Common myeloid progenitor, CD34-positive (primary cell): Measurements from ENCODE around the gene TMED6.

ENCODE experiments used
- CTCF ChIA-PET: fragments of 350-600 bp; sonication (Branson Sonifier 250); formaldehyde crosslinking; loops from one replicate; lab custom pipeline; 2021; ENCODE audit warnings: antibody characterized with exemption; lab: Charles Lee
- POLR2A ChIA-PET: fragments of 350-600 bp; sonication (Branson Sonifier 250); formaldehyde crosslinking; loops from one replicate; lab custom pipeline; 2021; ENCODE audit warnings: antibody characterized with exemption; lab: Charles Lee
- DNase-seq, 3 donors: peaks; one replicate each; pipeline versions ENCODE4 v3.0.0 to v3.0.0-alpha.2; 2013
- H3K27ac ChIP-seq, 2 experiments: 1 replicate in 1 of 2; 2 replicates in 1 of 2; pipeline ENCODE4 v1.7.0; 2013; ENCODE audit warnings: inconsistent platforms in 2 of 2, low read length in 2 of 2, mild to moderate bottlenecking in 2 of 2, low read depth in 1 of 2, moderate library complexity in 1 of 2; ENCODE audit not compliant: severe bottlenecking in 2 of 2, insufficient read depth in 1 of 2, poor library complexity in 1 of 2
- H3K27me3 ChIP-seq, 5 experiments: replicated peaks in 2 of 5; 1 replicate in 3 of 5; 2 replicates in 2 of 5; pipeline versions ENCODE4 v1.6.1 to v1.7.0; 2013; ENCODE audit warnings: low read length in 4 of 5, mild to moderate bottlenecking in 2 of 5, moderate library complexity in 2 of 5, inconsistent platforms in 1 of 5; ENCODE audit not compliant: insufficient read depth in 5 of 5, control insufficient read depth in 4 of 5
- H3K36me3 ChIP-seq, 4 experiments: 1 replicate in 2 of 4; 2 replicates in 2 of 4; pipeline versions ENCODE4 v1.6.1 to v1.7.0; 2013; ENCODE audit warnings: low read length in 3 of 4, control low read depth in 1 of 4, mild to moderate bottlenecking in 1 of 4; ENCODE audit not compliant: control insufficient read depth in 4 of 4, insufficient read depth in 4 of 4
- H3K4me1 ChIP-seq, 4 experiments: 1 replicate in 3 of 4; 2 replicates in 1 of 4; pipeline versions ENCODE4 v1.6.1 to v1.7.1; 2013; ENCODE audit warnings: low read length in 3 of 4, mild to moderate bottlenecking in 3 of 4, control low read depth in 1 of 4, inconsistent platforms in 1 of 4, moderate library complexity in 1 of 4; ENCODE audit not compliant: control insufficient read depth in 4 of 4, insufficient read depth in 4 of 4; ENCODE audit errors: control extremely low read depth in 1 of 4
- H3K4me3 ChIP-seq, 7 experiments: 1 replicate in 4 of 7; 2 replicates in 3 of 7; pipeline versions ENCODE4 v1.5.1 to v1.7.0; 2013; ENCODE audit warnings: mild to moderate bottlenecking in 7 of 7, low read length in 6 of 7, moderate library complexity in 6 of 7, inconsistent platforms in 2 of 7, low read depth in 2 of 7, control low read depth in 1 of 7; ENCODE audit not compliant: insufficient read depth in 4 of 7, control insufficient read depth in 1 of 7; ENCODE audit errors: extremely low read depth in 1 of 7
- H3K9me3 ChIP-seq, 5 experiments: 1 replicate in 4 of 5; 2 replicates in 1 of 5; pipeline versions ENCODE4 v1.6.1 to v1.7.1; 2013; ENCODE audit warnings: low read length in 4 of 5, mild to moderate bottlenecking in 2 of 5, inconsistent platforms in 1 of 5, low read depth in 1 of 5, moderate library complexity in 1 of 5; ENCODE audit not compliant: control insufficient read depth in 4 of 5, insufficient read depth in 2 of 5; ENCODE audit errors: control extremely low read depth in 1 of 5
- WGBS: methylation state at CpG from one replicate; pipeline ENCODE4 v1.1.5; 2013; ENCODE audit not compliant: insufficient coverage; 5-methylcytosine and 5-hydroxymethylcytosine counted together

The TMED6 gene

DNA sequence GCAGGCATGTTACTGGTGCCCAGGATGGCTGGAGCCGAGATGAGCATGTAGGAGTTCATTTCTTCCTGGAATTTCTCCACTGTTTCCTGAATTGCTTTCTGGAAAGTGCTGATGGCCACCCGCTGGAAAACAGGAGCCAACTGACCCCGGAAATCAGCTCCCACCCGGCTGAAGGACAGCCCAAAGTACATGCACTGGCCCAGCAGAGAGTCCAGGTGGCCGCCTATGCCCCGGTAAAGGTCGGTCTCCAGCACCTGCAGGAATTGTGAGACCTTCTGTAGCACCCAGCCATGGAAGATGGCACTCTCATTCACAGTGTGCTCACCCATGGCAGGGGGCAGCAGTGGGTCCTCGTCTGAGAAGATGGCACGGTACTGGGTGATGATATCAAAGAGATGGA lies 16.9 kb downstream of the TMED6 start:
- WGBS: 98% methylated on average over 9 of the region's 9 CpGs
- ChIA-PET CTCF (interaction anchor here (1.6 kb wide), 1 partner anchor 16 kb away, joined by 3 read pairs; no protein-coding TSS in a partner anchor), POLR2A (no interaction called here)
- H3K9me3 ChIP-seq: no peaks in the 10 kb centered on the region
- H3K36me3 ChIP-seq: peaks cover 28 to 47% (median 35%) of the 10 kb centered on the region in 4 experiments
- H3K27ac ChIP-seq: no peak overlapping the region
- H3K4me1 ChIP-seq: peaks cover 5 to 29% (median 17%) of the 10 kb centered on the region in 4 experiments
- no peak overlapping the region for H3K4me3 ChIP-seq
- no peak for DNase-seq
- H3K27me3 ChIP-seq: no peaks in the 10 kb centered on the region

GRCh38 chr16:69330286-69331109 lies 21.1 kb downstream of the TMED6 start, which contains the start of gene PDF:
TSS of gene PDF (minus strand) at chr16:69330588. CDS start at chr16:69330570, 18 bp downstream.
- POLR2A ChIA-PET: interaction anchor here (0.6 to 1.7 kb wide), 3 partner anchors 8 to 322 kb away, joined by 3 to 6 read pairs (median 3); partner anchors contain the start of genes COG8 and NIP7
- H3K27ac ChIP-seq: peak within 1 kb of the TSS; percentile 33 to 83
- H3K4me1 ChIP-seq: peaks cover 0 to 48% (median 30%) of the 10 kb centered on the region in 4 experiments
- DNase-seq: peak; percentile 75 to 85 (median 77)
- peaks cover 25 to 68% (median 47%) of the 10 kb centered on the region in 4 experiments for H3K36me3 ChIP-seq
- CTCF ChIA-PET: interaction anchor here (1.2 to 7.8 kb wide), 3 partner anchors 10 to 17 kb away, joined by 3 to 28 read pairs (median 5); partner anchors contain the start of gene VPS4A
- H3K9me3 ChIP-seq: no peaks in the 10 kb centered on the region
- WGBS: 0% methylated on average over 72 of the region's 93 CpGs
- no peaks in the 10 kb centered on the region for H3K27me3 ChIP-seq
- H3K4me3 ChIP-seq: peak within 1 kb of the TSS; percentile 71 to 87 (median 81)

GRCh38 chr16:69329369-69330285 lies 22.0 kb downstream of the TMED6 start:
- Histone ChIP-seq H3K27ac (peak overlapping the region in 1 of 2 experiments; percentile 83), H3K27me3 (no peaks in the 10 kb centered on the region), H3K36me3 (peaks cover 19 to 65% (median 43%) of the 10 kb centered on the region in 4 experiments), H3K4me3 (peak overlapping the region; percentile 71 to 87 (median 81)), H3K9me3 (no peaks in the 10 kb centered on the region), H3K4me1 (peaks cover 0 to 48% (median 30%) of the 10 kb centered on the region in 4 experiments)
- no peak for DNase-seq
- ChIA-PET CTCF (interaction anchor here (1.2 to 7.8 kb wide), 5 partner anchors 8 to 16 kb away, joined by 3 to 28 read pairs (median 6); partner anchors contain the start of gene VPS4A), POLR2A (interaction anchor here (0.6 to 1.7 kb wide), 3 partner anchors 9 to 323 kb away, joined by 3 to 6 read pairs (median 3); partner anchors contain the start of genes COG8 and NIP7)
- 10% methylated on average over 75 of the region's 77 CpGs for WGBS

GRCh38 chr16:69328854-69329316 lies 22.7 kb downstream of the TMED6 start:
- H3K36me3 ChIP-seq: peaks cover 14 to 65% (median 45%) of the 10 kb centered on the region in 4 experiments
- no peak for DNase-seq
- ChIA-PET CTCF (interaction anchor here (1.2 to 7.8 kb wide), 5 partner anchors 9 to 15 kb away, joined by 3 to 28 read pairs (median 6); partner anchors contain the start of gene VPS4A), POLR2A (no interaction called here)
- H3K4me1 ChIP-seq: peaks cover 0 to 48% (median 30%) of the 10 kb centered on the region in 4 experiments
- peak overlapping the region in 1 of 2 experiments; percentile 27 for H3K27ac ChIP-seq
- H3K27me3 ChIP-seq: no peaks in the 10 kb centered on the region
- H3K9me3 ChIP-seq: no peaks in the 10 kb centered on the region
- peak overlapping the region in 2 of 7 experiments; percentile 86 to 87 for H3K4me3 ChIP-seq
- 99% methylated on average over 8 of the region's 10 CpGs for WGBS

DNA sequence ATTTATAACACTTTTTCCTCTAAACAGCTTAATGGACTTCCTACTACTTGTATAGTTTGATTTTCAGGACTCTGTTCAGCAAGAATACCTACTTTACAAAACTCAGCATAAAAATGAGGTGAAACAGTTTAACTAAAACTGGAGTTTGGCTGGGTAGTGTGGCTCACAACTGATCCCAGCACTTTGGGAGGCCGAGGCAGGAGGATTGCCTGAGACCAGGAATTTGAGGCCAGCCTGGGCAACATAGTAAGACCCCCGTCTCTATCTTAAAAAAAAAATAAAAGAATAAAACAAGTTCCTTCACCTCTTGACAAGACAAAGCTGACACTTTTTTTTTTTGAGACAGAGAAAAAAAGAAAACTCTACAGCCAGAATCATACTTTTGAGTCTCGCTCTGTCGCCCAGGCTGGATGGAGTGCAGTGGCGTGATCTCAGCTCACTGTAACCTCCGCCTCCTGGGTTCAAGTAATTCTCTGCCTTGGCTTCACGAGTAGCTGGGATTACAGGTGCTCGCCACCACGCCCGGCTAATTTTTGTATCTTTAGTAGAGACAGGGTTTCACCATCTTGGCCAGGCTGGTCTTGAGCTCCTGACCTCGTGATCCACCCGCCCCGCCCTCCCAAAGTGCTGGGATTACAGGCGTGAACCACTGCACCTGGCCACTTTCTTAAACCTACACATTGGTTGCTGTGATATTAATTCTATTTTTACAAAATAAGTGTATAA lies 23.8 kb downstream of the TMED6 start:
- H3K4me3 ChIP-seq: no peak overlapping the region
- ChIA-PET POLR2A (no interaction called here), CTCF (interaction anchor here (1.7 to 7.8 kb wide), 3 partner anchors 9 to 14 kb away, joined by 6 to 28 read pairs (median 9); partner anchors contain the start of gene VPS4A)
- peaks cover 0 to 48% (median 30%) of the 10 kb centered on the region in 4 experiments for H3K4me1 ChIP-seq
- WGBS: 95% methylated on average over 9 of the region's 14 CpGs
- H3K27me3 ChIP-seq: no peaks in the 10 kb centered on the region
- H3K27ac ChIP-seq: peak overlapping the region in 1 of 2 experiments; percentile 49
- DNase-seq: no peak
- peaks cover 9 to 62% (median 47%) of the 10 kb centered on the region in 4 experiments for H3K36me3 ChIP-seq
- no peaks in the 10 kb centered on the region for H3K9me3 ChIP-seq
